Neuronal stem cell (in vitro differentiated cells): Measurements from ENCODE around the gene CR2.

ENCODE experiments used
- DNase-seq: peaks from one replicate; pipeline ENCODE4 v3.0.0-alpha.2; 2013; ENCODE audit warnings: low spot score
- H2AFZ ChIP-seq: one replicate; pipeline ENCODE4 v1.6.1; 2013; ENCODE audit warnings: mild to moderate bottlenecking, low read length, inconsistent platforms
- H2AK5ac ChIP-seq: 2 replicates; pipeline ENCODE4 v1.6.1; 2013; ENCODE audit warnings: low read depth, mild to moderate bottlenecking, inconsistent platforms, low read length, moderate library complexity, mixed read lengths
- H2BK120ac ChIP-seq: 2 replicates; pipeline ENCODE4 v1.6.1; 2013; ENCODE audit warnings: low read depth, mild to moderate bottlenecking, inconsistent platforms, low read length, moderate library complexity, mixed read lengths
- H2BK12ac ChIP-seq: one replicate; pipeline ENCODE4 v1.6.1; 2013; ENCODE audit warnings: low read length, inconsistent platforms
- H2BK15ac ChIP-seq: 2 replicates; pipeline ENCODE4 v1.6.1; 2013; ENCODE audit warnings: mild to moderate bottlenecking, low read length, inconsistent platforms, mixed read lengths
- H2BK5ac ChIP-seq: one replicate; pipeline ENCODE4 v1.6.1; 2013; ENCODE audit warnings: inconsistent platforms, mild to moderate bottlenecking, low read length, moderate library complexity
- H3K14ac ChIP-seq: one replicate; pipeline ENCODE4 v1.6.1; 2013; ENCODE audit warnings: low read length, inconsistent platforms
- H3K18ac ChIP-seq: 2 replicates; pipeline ENCODE4 v1.6.1; 2013; ENCODE audit warnings: low read length, inconsistent platforms
- H3K23ac ChIP-seq: 2 replicates; pipeline ENCODE4 v1.6.1; 2013; ENCODE audit warnings: low read depth, mild to moderate bottlenecking, mixed read lengths, low read length, inconsistent platforms; ENCODE audit not compliant: poor library complexity
- H3K27ac ChIP-seq: replicated peaks from 3 replicates; pipeline ENCODE4 v1.5.1; 2013; ENCODE audit warnings: low read length, inconsistent platforms
- H3K27me3 ChIP-seq, 3 experiments: 2 replicates each; pipeline ENCODE4 v1.6.1; 2013; ENCODE audit warnings: low read length in 3 of 3, mild to moderate bottlenecking in 2 of 3, inconsistent platforms in 1 of 3, low read depth in 1 of 3, mixed read lengths in 1 of 3, moderate library complexity in 1 of 3; ENCODE audit not compliant: control insufficient read depth in 3 of 3, insufficient read depth in 3 of 3
- H3K36me3 ChIP-seq, 2 donors: replicated peaks in 1 of 2; 2 replicates each; pipeline ENCODE4 v1.6.1; 2013; ENCODE audit warnings: low read length in 2 of 2; ENCODE audit not compliant: control insufficient read depth in 2 of 2, insufficient read depth in 2 of 2
- H3K4ac ChIP-seq: 2 replicates; pipeline ENCODE4 v1.6.1; 2013; ENCODE audit warnings: inconsistent platforms, mild to moderate bottlenecking, low read length, moderate library complexity
- H3K4me1 ChIP-seq, 2 donors: 1 replicate in 1 of 2; 2 replicates in 1 of 2; pipeline ENCODE4 v1.6.1; 2013; ENCODE audit warnings: low read length in 2 of 2, low read depth in 1 of 2; ENCODE audit not compliant: control insufficient read depth in 2 of 2, insufficient read depth in 1 of 2
- H3K4me2 ChIP-seq: one replicate; pipeline ENCODE4 v1.6.1; 2013; ENCODE audit warnings: mild to moderate bottlenecking, low read length, inconsistent platforms; ENCODE audit not compliant: insufficient read depth, poor library complexity, severe bottlenecking
- H3K4me3 ChIP-seq, 2 donors: 2 replicates each; pipeline ENCODE4 v1.5.1; 2013; ENCODE audit warnings: low read length in 2 of 2, mild to moderate bottlenecking in 2 of 2, inconsistent platforms in 1 of 2, moderate library complexity in 1 of 2
- H3K79me1 ChIP-seq: one replicate; pipeline ENCODE4 v1.6.1; 2013; ENCODE audit warnings: low read depth, mild to moderate bottlenecking, inconsistent platforms, low read length, moderate library complexity
- H3K9ac ChIP-seq: one replicate; pipeline ENCODE4 v1.6.1; 2013; ENCODE audit warnings: mild to moderate bottlenecking, low read depth, low read length, inconsistent platforms; ENCODE audit not compliant: poor library complexity
- H3K9me3 ChIP-seq, 2 donors: replicated peaks in 1 of 2; 2 replicates each; pipeline versions ENCODE3 to v1.6.1; 2013; ENCODE audit warnings: low read length in 2 of 2, mild to moderate bottlenecking in 2 of 2, inconsistent platforms in 1 of 2, low read depth in 1 of 2, mixed read lengths in 1 of 2, moderate library complexity in 1 of 2; ENCODE audit not compliant: control insufficient read depth in 2 of 2, insufficient read depth in 1 of 2
- H4K8ac ChIP-seq: one replicate; pipeline ENCODE4 v1.6.1; 2013; ENCODE audit warnings: low read depth, mild to moderate bottlenecking, inconsistent platforms, low read length, moderate library complexity
- H4K91ac ChIP-seq: one replicate; pipeline ENCODE4 v1.6.1; 2013; ENCODE audit warnings: low read length, low read depth, mild to moderate bottlenecking, inconsistent platforms; ENCODE audit not compliant: poor library complexity
- WGBS, 2 donors: extraction: QIAGEN DNeasy Blood & Tissue Kit; methylation state at CpG; one replicate each; pipeline ENCODE4 v1.1.7; 2013; ENCODE audit warnings: missing lambda C conversion rate in 2 of 2, mixed read lengths in 1 of 2; ENCODE audit not compliant: insufficient read length in 2 of 2, insufficient replicate concordance in 1 of 2; ENCODE audit errors: extremely low coverage in 2 of 2; 5-methylcytosine and 5-hydroxymethylcytosine counted together

CR2 gene

GRCh38 chr1:207412845-207413244, 41.3 kb upstream of the CR2 start:
- Histone ChIP-seq H3K79me1 (no peaks in the 10 kb centered on the region), H4K8ac (no peak overlapping the region), H2AK5ac (no peak overlapping the region), H3K4ac (no peak overlapping the region), H3K4me2 (no peak overlapping the region), H2BK120ac (no peak overlapping the region), H2AFZ (no peak overlapping the region), H3K4me3 (no peak overlapping the region), H2BK12ac (no peak overlapping the region), H3K27me3 (no peaks in the 10 kb centered on the region), H3K9me3 (no peaks in the 10 kb centered on the region), H3K36me3 (no peaks in the 10 kb centered on the region), H3K9ac (no peak overlapping the region), H3K14ac (no peak overlapping the region), H3K27ac (no peak overlapping the region), H3K23ac (no peak overlapping the region), H2BK5ac (no peak overlapping the region), H3K4me1 (no peaks in the 10 kb centered on the region), H4K91ac (no peak overlapping the region), H2BK15ac (no peak overlapping the region), H3K18ac (no peak overlapping the region)
- WGBS, 2 donors = no CpG with 5 or more reads among the region's 2 CpGs
- DNase-seq = no peak

GRCh38 chr1:207414606-207415108, 39.5 kb upstream of the CR2 start:
- Histone ChIP-seq H3K18ac (no peak overlapping the region), H4K8ac (no peak overlapping the region), H3K27me3 (no peaks in the 10 kb centered on the region), H2AFZ (no peak overlapping the region), H2AK5ac (no peak overlapping the region), H2BK5ac (no peak overlapping the region), H3K23ac (no peak overlapping the region), H2BK15ac (no peak overlapping the region), H3K79me1 (no peaks in the 10 kb centered on the region), H3K4ac (no peak overlapping the region), H3K4me2 (no peak overlapping the region), H3K27ac (no peak overlapping the region), H3K36me3 (no peaks in the 10 kb centered on the region), H2BK120ac (no peak overlapping the region), H3K9me3 (no peaks in the 10 kb centered on the region), H3K14ac (no peak overlapping the region), H3K4me1 (no peaks in the 10 kb centered on the region), H2BK12ac (no peak overlapping the region), H3K4me3 (no peak overlapping the region), H3K9ac (no peak overlapping the region), H4K91ac (no peak overlapping the region)
- WGBS, 2 donors = no CpG with 5 or more reads among the region's 4 CpGs
- DNase-seq = no peak

- Histone ChIP-seq H4K8ac (no peak overlapping the region), H2AK5ac (no peak overlapping the region), H2BK12ac (no peak overlapping the region), H3K4me2 (no peak overlapping the region), H2BK120ac (no peak overlapping the region), H3K4me3 (no peak overlapping the region), H3K18ac (no peak overlapping the region), H2BK15ac (no peak overlapping the region), H3K14ac (no peak overlapping the region), H3K36me3 (no peaks in the 10 kb centered on the region), H3K4me1 (no peaks in the 10 kb centered on the region), H3K9ac (no peak overlapping the region), H4K91ac (no peak overlapping the region), H3K27ac (no peak overlapping the region), H2AFZ (no peak overlapping the region), H3K4ac (no peak overlapping the region), H3K79me1 (no peaks in the 10 kb centered on the region), H3K27me3 (no peaks in the 10 kb centered on the region), H3K9me3 (no peaks in the 10 kb centered on the region), H2BK5ac (no peak overlapping the region), H3K23ac (no peak overlapping the region)
- no peak for DNase-seq
- no CpG with 5 or more reads among the region's 1 CpG for WGBS, 2 donors
Measured at GRCh38 chr1:207417076-207417475, 37.1 kb upstream of the CR2 start.

GRCh38 chr1:207418351-207418750, 35.8 kb upstream of the CR2 start:
- H3K4ac ChIP-seq = no peak overlapping the region
- no peak overlapping the region for H4K91ac ChIP-seq
- H3K27ac ChIP-seq = no peak overlapping the region
- no peaks in the 10 kb centered on the region for H3K79me1 ChIP-seq
- H2AK5ac ChIP-seq = no peak overlapping the region
- H3K4me3 ChIP-seq = no peak overlapping the region
- H3K9me3 ChIP-seq = no peaks in the 10 kb centered on the region
- H2BK12ac ChIP-seq = no peak overlapping the region
- H3K36me3 ChIP-seq = no peaks in the 10 kb centered on the region
- H3K4me1 ChIP-seq = no peaks in the 10 kb centered on the region
- no peak overlapping the region for H4K8ac ChIP-seq
- H3K4me2 ChIP-seq = no peak overlapping the region
- H3K27me3 ChIP-seq = no peaks in the 10 kb centered on the region
- no peak overlapping the region for H2BK120ac ChIP-seq
- no CpG with 5 or more reads among the region's 1 CpG for WGBS, 2 donors
- no peak overlapping the region for H3K18ac ChIP-seq
- DNase-seq = no peak
- H3K23ac ChIP-seq = no peak overlapping the region
- H3K9ac ChIP-seq = no peak overlapping the region
- H2AFZ ChIP-seq = no peak overlapping the region
- no peak overlapping the region for H2BK5ac ChIP-seq
- no peak overlapping the region for H2BK15ac ChIP-seq
- H3K14ac ChIP-seq = no peak overlapping the region
